HG03378 (cell line): ENCODE measurements around the gene AEBP2.

Experiments
- ATAC-seq: cut with Tn5 transposase; IDR thresholded peaks from one replicate; pipeline ENCODE4 v1.9.1; 2021; ENCODE audit warnings: mild to moderate bottlenecking, moderate library complexity; ENCODE audit not compliant: unreplicated experiment

Gene AEBP2

DNA sequence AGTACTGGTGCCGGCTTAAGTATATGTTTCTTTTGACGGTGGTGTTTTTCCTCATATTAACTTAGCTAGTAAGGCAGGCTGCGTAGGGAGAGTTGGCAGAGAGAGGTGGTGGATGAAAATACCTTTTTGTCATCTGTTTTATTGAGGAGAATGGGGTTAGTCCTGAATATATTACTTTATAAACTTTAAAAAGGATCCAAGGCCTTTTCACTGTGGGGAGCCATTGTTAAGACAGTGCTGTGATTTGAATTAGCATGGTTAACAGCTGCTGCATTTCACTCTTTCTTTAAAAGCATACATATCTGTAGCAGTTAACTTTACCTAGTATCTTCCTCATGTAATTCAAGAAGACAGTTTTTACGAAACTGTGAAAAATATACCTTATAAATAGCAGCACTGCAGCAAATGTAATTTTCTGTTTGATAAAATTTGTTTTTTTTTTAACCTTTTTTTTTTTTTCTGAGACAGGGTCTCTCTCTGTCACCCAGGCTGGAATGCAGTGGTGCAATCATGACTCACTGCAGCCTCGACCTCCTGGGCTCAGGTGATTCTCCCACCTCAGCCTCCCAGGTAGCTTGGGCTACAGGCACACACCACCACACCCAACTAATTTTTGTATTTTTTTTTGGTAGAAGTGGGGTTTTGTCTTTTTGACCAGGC, 57.1 kb downstream of the AEBP2 start:
- no peak for ATAC-seq

GRCh38 chr12:19498099-19498498, 58.8 kb downstream of the AEBP2 start:
- no peak for ATAC-seq

DNA sequence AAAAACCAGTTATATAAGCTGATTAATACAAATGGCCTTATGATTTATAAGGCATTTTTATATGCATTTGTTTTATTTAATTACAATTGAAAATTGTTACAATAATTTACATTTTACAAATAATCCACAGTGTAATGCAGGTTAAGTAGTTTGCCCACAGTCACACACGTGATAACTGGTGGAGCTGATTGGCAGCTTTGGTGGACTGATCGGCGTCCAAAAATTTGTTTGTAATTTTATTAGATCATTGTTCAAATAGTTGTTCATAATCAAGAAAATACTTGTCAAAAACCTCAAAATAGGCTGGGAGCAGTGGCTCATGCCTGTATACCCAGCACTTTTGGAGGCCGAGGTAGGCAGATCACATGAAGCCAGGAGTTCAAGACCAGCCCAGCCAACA, 59.7 kb downstream of the AEBP2 start:
- ATAC-seq: no peak

DNA sequence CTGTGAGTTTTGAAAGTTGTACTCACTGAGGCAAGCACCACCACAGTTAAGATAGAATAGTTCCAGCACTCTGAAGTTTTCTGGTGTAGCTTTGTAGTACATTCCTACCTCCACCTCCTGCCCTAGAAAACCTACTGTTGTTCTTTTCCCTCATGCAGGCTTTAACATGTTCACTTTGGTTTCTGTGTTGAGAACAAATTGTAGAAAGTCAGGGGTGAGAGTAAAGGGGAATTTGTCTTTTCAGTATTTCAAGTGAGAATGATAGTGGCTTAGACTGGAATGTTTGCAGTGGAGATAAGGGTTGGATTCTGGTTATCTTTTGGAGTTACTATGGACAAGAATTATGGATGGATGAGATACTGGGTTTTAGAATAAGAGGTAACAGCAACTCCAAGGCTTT, 67.2 kb downstream of the AEBP2 start:
- ATAC-seq: no peak

GRCh38 chr12:19507823-19508222, 68.5 kb downstream of the AEBP2 start:
- no peak for ATAC-seq

- no peak for ATAC-seq
These were observed 71.2 kb downstream of the AEBP2 start for GRCh38 chr12:19510461-19510860.

- ATAC-seq: no peak
These were observed 75.9 kb downstream of the AEBP2 start for GRCh38 chr12:19515179-19515578.

DNA sequence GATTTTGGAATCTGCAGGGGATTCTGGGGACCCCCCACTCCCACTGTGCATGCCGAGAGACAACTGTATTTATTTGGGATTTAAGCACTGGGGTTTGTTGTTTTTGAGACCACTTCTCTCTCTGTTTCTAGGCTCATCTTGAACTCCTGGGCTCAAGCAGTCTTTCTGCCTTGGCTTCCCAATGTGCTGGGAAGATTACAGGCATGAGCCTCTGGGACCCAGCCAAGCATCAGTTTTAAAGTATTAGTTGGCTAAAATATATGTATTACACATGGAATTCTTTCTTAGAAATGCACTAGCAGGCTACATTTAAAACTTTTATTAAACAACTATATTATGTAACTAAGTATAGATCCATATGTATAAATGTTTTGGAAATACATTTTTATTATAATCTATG, 78.3 kb downstream of the AEBP2 start:
- ATAC-seq: no peak

GRCh38 chr12:19518209-19518608, 78.9 kb downstream of the AEBP2 start:
- ATAC-seq: no peak

GRCh38 chr12:19520646-19521415, 81.5 kb downstream of the AEBP2 start:
- ATAC-seq: no peak

- no peak for ATAC-seq
These were observed 86.0 kb downstream of the AEBP2 start for GRCh38 chr12:19525274-19525673.

- ATAC-seq: no peak
These were observed 88.6 kb downstream of the AEBP2 start for GRCh38 chr12:19527866-19528265.

DNA sequence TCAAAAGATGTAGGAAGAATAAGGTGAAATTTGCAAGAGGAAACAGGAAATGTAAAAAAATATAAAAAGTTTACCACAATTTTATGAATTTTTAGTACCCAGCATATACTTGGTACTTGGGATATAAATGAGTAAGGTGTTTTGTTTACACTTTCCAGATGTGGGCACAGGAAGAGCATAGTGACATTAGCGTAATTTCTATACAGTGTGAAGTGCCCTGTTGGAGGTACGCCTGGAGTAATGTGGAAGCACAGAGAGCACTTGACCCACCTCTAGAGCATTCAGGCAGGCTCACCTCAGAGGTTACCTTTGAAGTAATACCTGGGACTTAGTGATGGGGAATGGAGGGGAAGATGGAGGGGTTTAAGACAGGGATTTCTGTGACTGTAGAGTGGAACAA, 89.5 kb downstream of the AEBP2 start:
- no peak for ATAC-seq

DNA sequence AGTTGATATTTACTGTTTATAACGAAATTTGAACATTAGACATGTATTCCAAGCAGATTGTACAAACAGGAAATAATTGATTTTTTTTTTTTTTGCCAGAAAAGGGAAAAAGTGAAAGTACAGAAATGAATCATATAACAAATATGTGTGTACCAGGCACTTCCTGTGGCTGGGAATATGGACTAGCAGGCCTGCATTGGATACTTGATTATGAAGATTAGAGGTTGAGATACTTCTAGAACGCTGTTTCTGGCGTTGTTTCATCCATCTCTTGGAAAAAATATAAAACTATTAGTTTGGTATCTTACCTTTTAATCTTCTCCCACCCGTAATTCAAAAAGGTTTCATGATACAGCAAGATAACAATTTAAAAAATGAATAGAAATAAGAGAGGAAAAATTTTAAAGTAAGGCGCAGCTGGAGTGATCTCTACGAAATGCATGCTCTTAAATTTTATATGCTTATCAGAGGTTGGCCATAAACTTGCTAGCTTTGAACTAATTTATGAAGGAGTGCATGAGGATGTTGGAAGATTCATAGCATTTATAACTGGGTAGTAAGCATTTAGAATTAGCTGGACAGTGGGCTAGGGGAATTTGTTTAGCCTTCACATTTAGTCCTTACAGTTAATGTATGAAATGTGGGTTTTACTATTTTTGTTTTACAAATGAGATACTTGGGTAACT, 90.8 kb downstream of the AEBP2 start:
- no peak for ATAC-seq

GRCh38 chr12:19530637-19531023, 91.3 kb downstream of the AEBP2 start:
- no peak for ATAC-seq

DNA sequence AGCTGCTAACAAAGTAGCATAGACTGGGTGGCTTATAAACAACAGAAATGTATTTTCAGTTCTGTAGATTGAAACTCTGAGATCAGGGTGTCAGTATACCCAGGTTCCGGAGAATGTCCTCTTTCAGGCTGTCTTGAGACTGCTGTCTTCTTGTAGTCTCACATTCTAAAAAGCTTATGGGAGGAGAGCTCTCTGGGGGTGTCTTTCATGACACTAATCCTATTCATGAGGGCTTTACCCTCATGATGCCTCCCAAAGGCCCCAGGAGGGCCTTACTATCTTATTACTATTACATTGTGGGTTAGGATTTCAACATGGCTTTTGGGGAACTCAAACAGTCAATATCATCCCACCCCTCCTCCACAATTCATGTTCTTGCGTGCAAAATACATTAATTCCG, 94.3 kb downstream of the AEBP2 start:
- ATAC-seq: no peak

DNA sequence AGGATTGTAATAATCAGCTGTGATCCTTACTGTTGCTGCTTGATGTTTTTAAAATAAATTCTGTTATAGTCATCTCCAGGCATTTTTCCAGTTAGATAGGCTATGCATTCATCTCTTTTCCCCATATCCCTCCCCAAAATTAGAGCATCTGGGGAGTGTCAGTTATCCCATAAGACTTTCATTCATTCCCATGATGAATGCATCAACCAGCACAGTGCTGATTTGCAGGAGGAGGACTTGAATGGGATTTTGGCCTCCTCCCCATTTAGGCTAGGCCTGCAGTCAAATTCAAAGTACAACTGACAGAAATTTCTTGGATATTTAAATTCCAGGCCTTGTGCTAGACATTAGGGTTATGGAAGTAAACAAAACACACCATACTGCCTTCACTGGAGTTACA, 99.8 kb downstream of the AEBP2 start:
- ATAC-seq: no peak

- no peak for ATAC-seq
These were observed 100.5 kb downstream of the AEBP2 start for GRCh38 chr12:19539836-19540235.

- no peak for ATAC-seq
These were observed 103.3 kb downstream of the AEBP2 start for GRCh38 chr12:19542606-19543005.

DNA sequence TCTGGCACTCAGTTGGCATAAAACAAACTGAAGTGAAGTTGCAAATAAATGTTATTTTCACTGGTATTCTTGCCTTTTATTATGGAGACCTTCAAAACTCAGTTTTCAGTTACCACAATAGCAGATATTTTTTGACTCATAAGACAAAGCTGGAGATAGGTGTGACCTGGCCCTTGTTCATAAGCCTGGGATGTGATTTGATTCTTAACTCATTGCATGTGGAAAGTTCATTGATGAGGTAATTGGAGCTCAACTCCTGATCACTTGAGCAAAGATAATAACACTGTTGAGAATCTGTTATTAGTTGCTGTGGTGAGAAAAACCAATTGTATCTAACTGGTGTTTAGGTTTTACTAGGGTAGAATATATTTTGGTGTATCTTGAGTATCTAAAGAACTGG, 105.1 kb downstream of the AEBP2 start:
- no peak for ATAC-seq

DNA sequence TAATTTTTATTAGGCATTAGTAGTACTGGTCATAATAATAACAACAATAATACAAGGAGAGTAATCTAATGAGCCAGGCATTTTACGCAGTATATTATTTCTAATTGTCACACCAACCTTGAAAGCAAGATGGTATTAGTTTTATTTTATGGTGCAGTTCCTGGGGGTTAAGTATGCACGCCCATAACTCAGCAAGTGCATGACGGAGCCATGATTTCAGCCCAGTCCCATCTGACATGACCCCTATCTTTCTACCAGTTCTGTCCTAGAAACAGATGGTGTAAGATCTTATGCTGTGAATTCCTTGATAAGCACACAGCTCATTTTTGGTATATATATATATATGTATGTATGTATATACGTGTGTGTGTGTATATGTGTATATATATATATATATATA, 106.0 kb downstream of the AEBP2 start:
- no peak for ATAC-seq

DNA sequence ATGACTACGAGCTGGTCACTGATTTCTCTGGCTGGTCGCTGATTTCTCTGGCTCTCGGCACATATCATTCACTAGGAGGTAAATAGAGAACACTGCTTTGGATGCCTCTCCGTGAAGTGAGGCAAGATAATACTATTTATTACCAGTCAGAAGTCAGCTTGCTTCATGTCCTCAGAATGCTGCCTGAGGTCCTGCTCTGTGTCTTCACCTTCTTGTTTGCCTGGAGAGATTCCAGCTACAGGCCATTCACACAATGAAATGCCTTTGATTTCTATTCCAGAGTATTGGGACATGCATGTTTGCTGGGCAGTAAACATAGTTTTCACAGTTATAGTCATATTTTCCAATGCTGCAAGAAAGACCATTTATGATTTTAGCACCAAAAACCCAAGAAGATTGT, 106.7 kb downstream of the AEBP2 start:
- ATAC-seq: no peak
